Natural killer cell (primary cell): ENCODE measurements around the gene ERMAP. TPM values are rescaled to one million over a fixed set of nuclear protein-coding genes. Genes with fewer than 3 reads are reported as not detected.

Experiments
- ATAC-seq, 3 donors: fragments of 150-1000 bp in 2 of 3; fragments of 200-7000 bp in 1 of 3; cut with Tn5 transposase; 1 replicate in 1 of 3; 2 replicates in 2 of 3; pipeline ENCODE4 v1.10.0; 2021; ENCODE audit warnings: mild to moderate bottlenecking in 2 of 3, moderate library complexity in 2 of 3
- DNase-seq, 2 donors: peaks; one replicate each; pipeline versions ENCODE4 v3.0.0 to v3.0.0-alpha.2; 2013 to 2021; ENCODE audit warnings: mixed read lengths in 1 of 2
- H3K27ac ChIP-seq: one replicate; pipeline ENCODE4 v1.5.1; 2013; ENCODE audit warnings: mild to moderate bottlenecking, low read length
- H3K27me3 ChIP-seq: one replicate; pipeline ENCODE4 v1.6.1; 2013; ENCODE audit warnings: low read length; ENCODE audit not compliant: control insufficient read depth, insufficient read depth
- H3K36me3 ChIP-seq: one replicate; pipeline ENCODE4 v1.6.1; 2013; ENCODE audit warnings: low read length; ENCODE audit not compliant: control insufficient read depth, insufficient read depth
- H3K4me1 ChIP-seq: one replicate; pipeline ENCODE4 v1.6.1; 2013; ENCODE audit warnings: low read length; ENCODE audit not compliant: control insufficient read depth, insufficient read depth
- H3K4me3 ChIP-seq: one replicate; pipeline ENCODE4 v1.5.1; 2013; ENCODE audit warnings: low read length
- H3K9me3 ChIP-seq: one replicate; pipeline ENCODE4 v1.6.1; 2013; ENCODE audit warnings: low read length; ENCODE audit not compliant: control insufficient read depth, insufficient read depth
- H3K27ac Mint-ChIP-seq, 2 donors: one replicate each; pipeline ENCODE4 v1.8.0; 2022; ENCODE audit warnings: mild to moderate bottlenecking in 2 of 2, mixed read lengths in 2 of 2, moderate library complexity in 1 of 2
- H3K27me3 Mint-ChIP-seq, 2 donors: one replicate each; pipeline ENCODE4 v1.8.0; 2022; ENCODE audit warnings: low read depth in 2 of 2, mixed read lengths in 2 of 2
- H3K36me3 Mint-ChIP-seq: one replicate; pipeline ENCODE4 v1.8.0; 2022; ENCODE audit warnings: mixed read lengths
- H3K4me1 Mint-ChIP-seq, 2 donors: one replicate each; pipeline ENCODE4 v1.8.0; 2022; ENCODE audit warnings: mixed read lengths in 2 of 2
- H3K4me3 Mint-ChIP-seq: one replicate; pipeline ENCODE4 v1.8.0; 2022; ENCODE audit warnings: mild to moderate bottlenecking, moderate library complexity, mixed read lengths
- H3K9me3 Mint-ChIP-seq, 2 donors: one replicate each; pipeline ENCODE4 v1.8.0; 2022; ENCODE audit warnings: mixed read lengths in 2 of 2
- CTCF ChIP-seq: fragments of 200-600 bp; IDR thresholded peaks from one replicate; pipeline ENCODE4 v1.8.0; 2022; ENCODE audit warnings: antibody characterized with exemption
- WGBS: methylation state at CpG from one replicate; pipeline ENCODE4 v1.1.7; 2013; ENCODE audit warnings: missing lambda C conversion rate; ENCODE audit not compliant: insufficient coverage; 5-methylcytosine and 5-hydroxymethylcytosine counted together
- intact Hi-C: fragments of 100-400 bp; cut with micrococcal nuclease; formaldehyde crosslinking; loops from one replicate; pipeline ENCODE4 v1.14.2; 2022
- total RNA-seq, 4 donors: library from RNA; stranded (reverse); fragments of 120-200 nt in 1 of 4; gene quantifications; one replicate each; pipeline versions ENCODE4 v1.2.3 to v1.2.4, GENCODE V29; 2013 to 2022

ERMAP gene
- total RNA-seq, 3 donors from 2014 or later (not counting 1 experiment from before 2014, with no cell fraction given), result 7.0 to 7.5 (median 7.5) TPM

- Mint-ChIP-seq H3K4me1 (peaks cover 11 to 21% of the 10 kb centered on the region in 2 donors), H3K4me3 (no peak overlapping the region), H3K9me3 (no peaks in the 10 kb centered on the region), H3K27ac (no peak overlapping the region), H3K36me3 (no peaks in the 10 kb centered on the region), H3K27me3 (no peaks in the 10 kb centered on the region)
- Histone ChIP-seq H3K27me3 (no peaks in the 10 kb centered on the region), H3K9me3 (no peaks in the 10 kb centered on the region), H3K36me3 (no peaks in the 10 kb centered on the region), H3K4me1 (peaks cover under 1% of the 10 kb centered on the region), H3K27ac (no peak overlapping the region), H3K4me3 (no peak overlapping the region)
- no peak for ATAC-seq
- 81% methylated on average over 2 of the region's 2 CpGs for WGBS
- no peak for TF ChIP-seq CTCF
- no peak for DNase-seq
- intact Hi-C loops, result no loop called here
These were observed 4.8 kb downstream of the ERMAP start for GRCh38 chr1:42821690-42822089.

DNA sequence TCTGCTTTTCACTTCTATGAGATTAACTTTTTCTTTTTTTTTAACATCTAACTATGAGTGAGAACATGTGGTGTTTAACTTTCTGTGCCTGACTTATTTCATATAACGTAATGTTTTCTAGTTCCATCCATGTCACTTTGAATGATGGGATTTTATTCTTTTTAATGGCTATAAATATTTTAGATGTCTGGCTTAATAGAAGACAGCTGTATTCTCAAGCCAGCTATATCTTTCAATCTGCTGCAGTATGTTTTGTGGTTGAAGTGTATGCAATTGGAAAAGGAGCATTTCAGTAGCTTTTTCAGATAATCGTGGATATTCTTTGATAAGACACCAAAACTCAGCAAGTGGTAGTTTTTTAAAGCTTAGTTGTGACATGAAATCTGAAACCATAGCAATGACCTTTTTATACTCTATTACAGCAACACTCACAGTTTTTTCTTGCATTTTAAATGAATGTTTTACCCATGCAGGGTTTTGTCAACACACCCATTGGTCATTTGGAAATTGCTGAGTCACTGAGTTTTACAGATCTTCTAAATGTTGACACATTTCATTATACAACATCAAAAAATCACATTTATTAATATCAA is 6.0 kb downstream of the ERMAP start:
- H3K9me3 Mint-ChIP-seq, result no peaks in the 10 kb centered on the region
- H3K4me3 Mint-ChIP-seq, result no peak overlapping the region
- no peaks in the 10 kb centered on the region for H3K36me3 ChIP-seq
- peaks cover 3 to 14% of the 10 kb centered on the region in 2 donors for H3K4me1 Mint-ChIP-seq
- no peaks in the 10 kb centered on the region for H3K27me3 ChIP-seq
- no peaks in the 10 kb centered on the region for H3K4me1 ChIP-seq
- ATAC-seq, result no peak
- intact Hi-C loops, result no loop called here
- no peaks in the 10 kb centered on the region for H3K27me3 Mint-ChIP-seq
- no peak for TF ChIP-seq CTCF
- H3K27ac Mint-ChIP-seq, result no peak overlapping the region
- DNase-seq, result no peak
- 57% methylated on average over 1 of the region's 2 CpGs for WGBS
- H3K36me3 Mint-ChIP-seq, result no peaks in the 10 kb centered on the region
- no peaks in the 10 kb centered on the region for H3K9me3 ChIP-seq
- H3K4me3 ChIP-seq, result no peak overlapping the region
- no peak overlapping the region for H3K27ac ChIP-seq

DNA sequence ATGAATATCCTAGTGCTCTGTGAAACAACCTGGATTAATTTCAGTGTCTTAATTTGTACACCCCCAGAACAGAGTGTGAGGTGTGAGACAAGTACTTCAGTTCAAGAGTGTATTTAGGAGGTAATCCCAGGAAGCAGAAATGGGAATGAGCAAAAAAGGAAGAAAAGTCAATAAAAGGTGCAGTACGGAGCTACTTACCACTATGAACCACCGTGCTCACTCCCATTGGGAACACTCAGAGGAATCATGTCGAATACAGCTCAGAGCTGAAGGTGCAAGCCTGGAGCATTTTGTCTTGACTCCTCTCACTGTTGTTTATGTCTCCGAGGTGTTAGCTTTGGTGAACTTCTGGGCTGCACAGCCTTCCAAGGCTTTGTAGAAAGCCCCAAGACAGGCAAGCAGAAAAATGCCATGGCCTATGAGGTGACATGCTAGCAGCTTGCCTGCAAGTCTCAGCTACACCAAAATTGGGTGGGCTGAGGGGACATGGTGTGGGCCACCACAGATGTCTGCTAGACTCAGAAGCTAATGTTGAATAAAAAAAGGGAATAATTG is 7.6 kb downstream of the ERMAP start:
- ATAC-seq (no peak), DNase-seq (no peak)
- Histone ChIP-seq H3K36me3 (no peaks in the 10 kb centered on the region), H3K9me3 (no peaks in the 10 kb centered on the region), H3K4me3 (no peak overlapping the region), H3K27ac (no peak overlapping the region), H3K27me3 (no peaks in the 10 kb centered on the region), H3K4me1 (no peaks in the 10 kb centered on the region)
- H3K4me3 Mint-ChIP-seq, result no peak overlapping the region
- H3K36me3 Mint-ChIP-seq, result no peaks in the 10 kb centered on the region
- H3K27me3 Mint-ChIP-seq, result no peaks in the 10 kb centered on the region
- no peak overlapping the region for H3K27ac Mint-ChIP-seq
- no peak for TF ChIP-seq CTCF
- intact Hi-C loops, result no loop called here
- 95% methylated on average over 4 of the region's 4 CpGs for WGBS
- H3K9me3 Mint-ChIP-seq, result no peaks in the 10 kb centered on the region
- H3K4me1 Mint-ChIP-seq, result peaks cover 0 to 5% of the 10 kb centered on the region in 2 donors
